ENCODE data around the gene AMZ1.

AMZ1 gene

DNA sequence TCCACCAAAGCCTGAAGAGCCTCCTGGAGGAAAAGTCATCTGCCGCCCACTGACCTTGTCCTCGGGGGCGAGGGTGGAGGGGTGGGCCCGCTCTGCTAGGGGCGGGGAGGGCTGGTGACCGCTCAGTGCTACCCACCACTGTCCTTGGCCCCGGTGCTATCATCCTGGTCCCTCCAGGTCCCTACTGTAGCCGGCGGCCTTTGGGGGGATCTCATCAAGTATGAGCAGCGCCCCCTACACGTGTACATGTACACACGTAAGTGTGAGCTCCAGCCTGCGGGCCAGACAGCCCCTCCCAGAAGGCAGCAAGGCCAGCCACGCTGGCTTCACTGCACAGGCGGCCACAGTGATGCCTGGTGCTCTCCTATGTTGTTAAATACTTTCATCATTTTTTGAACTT, 36.7 kb upstream of the AMZ1 start:
- no peak for DNase-seq (ENCODE audit: low read depth in 2 of 2)

DNA sequence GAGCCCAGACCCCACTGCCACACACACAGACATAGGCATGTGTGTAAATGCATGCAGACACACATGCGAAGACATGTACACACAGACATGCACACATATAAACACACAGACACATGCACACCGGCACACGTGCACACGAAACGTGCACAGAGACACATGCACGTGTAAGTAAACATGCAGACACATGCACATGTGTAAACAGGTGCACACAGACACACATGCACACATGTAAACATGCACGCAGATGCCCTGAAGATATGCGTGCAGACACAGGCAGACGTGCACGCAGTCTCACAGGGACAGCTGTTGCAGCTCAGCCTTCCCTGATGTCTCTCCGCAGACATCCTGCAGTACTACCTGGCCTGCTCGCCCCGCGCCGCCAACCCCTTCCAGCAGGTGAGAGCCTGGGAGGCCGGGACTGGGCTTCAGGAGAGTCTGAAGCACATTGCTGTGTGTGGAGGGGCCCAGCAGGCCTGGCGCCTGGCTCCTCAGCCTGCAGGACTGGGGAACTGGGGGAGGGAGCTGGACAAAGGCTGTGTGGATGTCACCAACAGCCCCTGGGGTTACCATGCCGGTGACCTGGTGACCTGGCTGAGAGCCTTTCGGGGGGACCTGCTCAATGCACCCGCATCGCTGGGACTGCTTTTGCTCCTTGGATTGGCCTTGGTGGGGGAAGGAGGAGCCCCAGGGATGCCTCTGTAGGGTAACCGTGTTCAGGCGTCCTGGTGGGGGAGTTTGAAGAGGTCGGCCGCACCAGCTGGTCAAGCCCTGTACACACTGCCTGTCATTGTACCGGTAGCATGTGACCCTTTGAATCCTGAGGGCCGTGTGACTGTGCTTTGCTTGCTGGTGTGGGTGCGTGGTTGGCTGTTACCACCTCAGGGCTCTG, 35.9 kb upstream of the AMZ1 start:
- DNase-seq (ENCODE audit: low read depth in 2 of 2) = no peak

DNA sequence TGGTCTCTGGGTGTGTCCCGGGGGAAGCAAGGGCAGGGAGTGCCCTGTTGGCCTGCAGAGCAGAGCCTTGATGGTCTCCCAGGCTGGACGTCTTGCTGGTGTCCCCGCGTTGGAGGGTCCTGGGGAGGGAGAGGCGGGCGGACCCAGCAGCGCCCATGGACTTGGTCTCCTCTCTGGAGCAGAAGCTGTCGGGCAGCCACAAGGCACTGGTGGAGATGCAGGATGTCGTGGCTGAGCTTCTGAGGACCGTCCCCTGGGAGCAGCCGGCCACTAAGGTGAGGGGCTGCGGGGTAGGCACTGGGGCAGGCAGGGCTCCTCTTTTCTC, 35.3 kb upstream of the AMZ1 start:
- no peak for DNase-seq (ENCODE audit: low read depth in 2 of 2)

DNA sequence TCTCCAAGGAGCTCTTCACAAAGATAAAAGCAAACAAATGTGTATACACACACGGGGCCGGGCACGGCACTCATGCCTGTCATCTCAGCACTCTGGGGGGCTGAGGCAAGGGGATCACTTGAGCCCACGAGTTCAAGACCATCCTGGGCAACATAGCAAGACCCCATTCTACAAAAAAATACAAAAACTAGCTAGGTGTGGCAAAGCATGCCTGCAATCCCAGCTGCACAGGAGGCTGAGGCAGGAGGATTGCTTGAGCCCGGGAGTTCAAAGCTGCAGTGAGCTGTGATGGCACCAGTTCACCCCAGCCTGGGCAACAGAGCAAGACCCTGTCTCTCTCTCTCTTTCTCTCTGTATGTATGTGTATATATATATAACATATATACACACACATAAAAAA, 33.9 kb upstream of the AMZ1 start:
- DNase-seq (ENCODE audit: low read depth in 2 of 2) = no peak

DNA sequence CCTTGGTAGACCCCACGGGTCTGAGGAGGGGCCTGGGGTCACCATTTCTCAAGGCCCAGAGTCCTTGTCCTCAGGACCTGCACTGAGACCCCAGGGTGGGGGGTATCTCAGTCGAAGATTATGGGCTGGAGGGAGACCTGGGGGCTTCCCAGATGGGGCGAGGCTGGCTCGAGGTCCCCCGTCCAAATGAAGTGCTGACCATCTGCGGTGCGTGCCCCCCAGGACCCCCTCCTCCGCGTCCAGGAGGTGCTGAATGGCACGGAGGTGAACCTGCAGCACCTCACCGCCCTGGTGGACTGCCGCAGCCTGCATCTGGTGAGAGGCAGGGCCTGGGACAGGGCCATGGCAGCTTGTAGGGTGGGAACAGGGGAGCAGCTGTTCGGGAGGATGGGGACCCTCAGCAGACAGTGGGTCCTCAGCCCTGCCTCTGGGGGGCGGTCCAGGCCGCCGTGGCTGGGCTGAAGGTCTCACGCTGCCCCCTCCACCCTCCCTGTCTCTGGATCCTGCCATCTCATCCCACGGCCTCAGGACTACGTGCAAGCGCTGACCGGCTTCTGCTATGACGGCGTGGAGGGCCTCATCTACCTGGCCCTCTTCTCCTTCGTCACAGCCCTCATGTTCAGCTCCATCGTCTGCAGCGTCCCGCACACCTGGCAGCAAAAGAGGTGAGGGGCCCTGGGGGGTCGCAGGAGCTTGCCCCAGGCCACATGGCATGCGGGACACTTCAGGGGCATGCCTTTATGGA, 32.0 kb upstream of the AMZ1 start:
- DNase-seq (ENCODE audit: low read depth in 2 of 2) = no peak

DNA sequence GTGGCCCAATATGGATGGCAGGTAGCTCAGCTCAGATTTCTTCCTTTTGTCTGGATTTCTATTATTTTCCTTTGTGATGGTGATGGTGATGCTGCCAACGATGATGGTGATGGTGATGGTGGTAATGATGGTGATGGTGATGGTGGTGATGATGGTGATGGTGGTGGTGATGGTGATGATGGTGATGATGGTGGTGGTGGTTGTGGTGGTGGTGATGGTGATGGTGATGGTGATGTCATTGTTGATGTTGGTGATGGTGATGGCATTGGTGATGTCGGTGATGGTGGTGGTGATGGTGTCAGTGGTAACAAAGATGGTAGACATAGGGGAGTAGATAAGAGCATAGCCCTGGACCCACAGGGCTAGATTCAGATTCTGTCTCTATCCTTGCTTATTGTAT, 30.8 kb upstream of the AMZ1 start:
- DNase-seq (ENCODE audit: low read depth in 2 of 2) = no peak

DNA sequence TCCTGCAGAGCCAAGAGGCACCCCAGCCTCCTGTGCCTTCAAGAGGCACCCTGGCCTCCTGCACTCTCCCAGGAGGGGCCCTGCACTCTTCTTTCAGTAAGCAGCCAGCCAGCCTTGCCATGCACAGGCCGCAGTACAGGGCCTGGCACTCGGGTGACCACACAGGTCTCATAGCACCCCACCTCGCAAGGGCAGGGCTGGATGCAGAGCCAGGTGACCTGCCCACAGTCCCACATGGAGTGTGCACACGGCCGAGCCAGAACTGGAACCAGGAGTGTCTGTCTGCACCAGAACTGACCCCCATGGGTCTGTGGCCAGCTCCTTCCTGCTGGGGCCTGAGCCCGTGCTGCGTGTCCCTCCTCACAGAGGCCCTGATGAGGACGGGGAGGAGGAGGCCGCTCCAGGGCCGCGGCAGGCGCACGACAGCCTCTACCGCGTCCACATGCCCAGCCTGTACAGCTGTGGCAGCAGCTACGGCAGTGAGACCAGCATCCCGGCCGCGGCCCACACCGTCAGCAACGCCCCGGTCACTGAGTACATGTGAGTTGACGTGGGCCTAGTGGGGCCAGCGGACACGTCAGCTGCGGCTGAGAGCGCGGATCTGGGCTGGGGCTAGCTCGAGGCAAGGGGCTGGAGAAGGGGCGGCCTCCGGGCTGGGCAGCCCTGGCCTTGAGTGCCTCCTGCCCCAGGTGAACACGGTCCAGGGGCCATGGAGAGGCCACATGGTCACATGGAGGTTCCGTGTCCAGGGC, 29.9 kb upstream of the AMZ1 start:
- no peak for DNase-seq (ENCODE audit: low read depth in 2 of 2)

DNA sequence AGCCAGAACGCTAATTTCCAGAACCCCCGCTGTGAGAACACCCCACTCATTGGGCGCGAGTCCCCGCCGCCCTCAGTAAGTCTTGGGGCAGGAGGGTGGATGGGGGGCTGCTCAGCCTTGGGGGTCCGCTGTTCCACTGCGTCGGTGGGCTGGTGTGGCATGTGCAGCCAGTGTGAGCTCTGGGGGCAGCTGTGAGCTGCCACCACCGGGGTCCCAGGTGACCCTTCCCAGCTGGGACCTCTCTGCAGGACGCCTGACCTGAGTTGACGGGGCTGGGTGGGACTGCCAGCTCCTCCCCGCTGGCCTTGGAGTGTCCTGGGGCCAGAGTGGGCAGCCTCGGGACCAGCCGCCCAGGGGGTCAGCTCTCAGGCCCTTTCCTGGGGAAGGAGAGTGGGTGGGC, 29.1 kb upstream of the AMZ1 start:
- no peak for DNase-seq (ENCODE audit: low read depth in 2 of 2)

DNA sequence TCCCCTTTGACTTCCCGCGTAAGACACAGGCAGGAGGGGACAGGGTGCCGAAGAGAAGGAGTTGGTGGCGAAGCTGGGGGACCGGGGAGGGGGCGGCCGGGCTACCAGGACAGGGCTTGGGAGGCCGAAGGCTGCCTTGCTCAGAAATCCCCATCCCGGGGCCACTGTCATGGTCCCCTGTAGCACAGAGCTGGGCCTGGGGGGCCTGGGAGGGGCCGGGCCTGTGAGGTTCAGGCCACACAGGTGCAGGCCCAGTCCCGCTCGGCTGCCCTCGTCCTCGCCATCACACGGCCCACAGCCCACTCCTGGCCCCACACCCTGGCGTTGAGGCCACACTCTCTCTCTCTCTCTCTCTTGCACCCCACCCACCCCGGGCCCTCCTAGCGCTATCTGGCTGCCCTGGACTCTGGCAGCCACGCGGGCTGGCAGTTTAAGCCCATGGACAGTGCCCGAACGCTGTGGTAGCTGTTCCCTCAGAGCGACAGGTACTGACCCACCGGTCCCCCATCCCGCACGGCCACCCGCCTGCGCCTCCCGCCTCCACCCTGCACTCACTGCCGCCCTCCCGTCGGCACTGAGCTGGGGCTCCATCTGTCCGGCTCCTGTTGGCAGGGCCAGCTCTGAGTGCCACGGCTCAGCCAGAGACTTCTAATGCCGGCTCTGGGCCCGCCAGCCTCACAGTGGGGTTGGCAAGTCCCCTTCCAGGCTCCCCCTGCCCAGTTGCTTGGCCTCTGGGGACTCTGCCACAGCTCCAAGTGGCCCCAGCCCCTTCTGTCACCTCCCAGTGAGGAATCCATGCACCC, 28.2 kb upstream of the AMZ1 start:
- DNase-seq (ENCODE audit: low read depth in 2 of 2) = no peak

DNA sequence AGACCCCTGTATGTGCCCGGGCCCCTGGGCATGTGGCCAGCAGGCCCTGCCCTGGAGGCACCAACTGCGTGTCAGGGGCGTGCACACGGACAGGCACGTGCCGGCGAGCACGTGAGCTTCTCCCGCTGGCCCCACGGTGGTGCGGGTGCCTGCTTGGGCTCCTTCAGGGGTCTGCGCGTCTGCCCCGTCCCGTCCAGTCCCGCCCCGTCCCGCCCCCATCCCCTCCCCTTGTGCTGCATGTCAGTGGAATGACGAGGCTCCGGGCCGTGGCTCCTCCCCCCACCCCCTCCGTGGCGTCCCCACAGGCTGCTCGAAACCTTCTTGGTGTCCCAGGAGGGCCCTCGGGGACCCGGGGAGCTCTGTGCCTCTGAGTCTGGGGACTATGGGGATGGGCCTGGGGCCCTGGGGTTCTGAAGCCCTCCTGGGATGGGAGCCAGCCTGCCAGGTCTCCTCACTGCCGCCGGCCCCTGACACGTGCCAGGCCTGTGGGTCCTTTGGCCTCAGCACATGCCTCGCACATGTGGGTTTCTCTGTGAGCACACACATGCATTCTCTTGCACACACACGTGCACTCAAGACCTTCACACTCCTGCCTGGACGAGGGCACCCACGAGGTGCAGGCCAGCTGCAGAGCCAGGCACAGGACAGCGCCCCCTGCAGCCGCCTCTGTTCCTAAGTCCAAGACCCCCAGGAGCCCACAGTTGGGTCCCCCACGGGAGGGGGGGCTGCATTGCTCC, 27.5 kb upstream of the AMZ1 start:
- DNase-seq (ENCODE audit: low read depth in 2 of 2) = no peak

DNA sequence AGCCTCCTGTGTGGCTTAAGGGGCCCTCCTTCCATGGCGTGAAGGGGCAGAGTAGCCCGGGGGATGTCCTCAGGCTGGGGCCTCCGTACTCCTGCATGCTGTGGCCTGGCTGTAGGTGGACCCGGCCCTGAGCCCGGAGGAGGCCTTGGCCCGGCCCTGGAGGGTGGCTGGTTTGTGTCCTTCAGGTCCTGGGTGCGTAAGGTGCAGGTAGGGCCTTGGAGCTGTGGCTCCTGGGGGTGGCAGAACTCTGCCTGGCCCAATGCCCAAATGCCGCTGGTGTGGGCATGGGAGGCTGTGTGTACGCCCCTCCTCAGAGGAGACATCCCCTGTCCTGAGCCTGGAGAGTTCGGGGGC, 26.9 kb upstream of the AMZ1 start:
- no peak for DNase-seq (ENCODE audit: low read depth in 2 of 2)

DNA sequence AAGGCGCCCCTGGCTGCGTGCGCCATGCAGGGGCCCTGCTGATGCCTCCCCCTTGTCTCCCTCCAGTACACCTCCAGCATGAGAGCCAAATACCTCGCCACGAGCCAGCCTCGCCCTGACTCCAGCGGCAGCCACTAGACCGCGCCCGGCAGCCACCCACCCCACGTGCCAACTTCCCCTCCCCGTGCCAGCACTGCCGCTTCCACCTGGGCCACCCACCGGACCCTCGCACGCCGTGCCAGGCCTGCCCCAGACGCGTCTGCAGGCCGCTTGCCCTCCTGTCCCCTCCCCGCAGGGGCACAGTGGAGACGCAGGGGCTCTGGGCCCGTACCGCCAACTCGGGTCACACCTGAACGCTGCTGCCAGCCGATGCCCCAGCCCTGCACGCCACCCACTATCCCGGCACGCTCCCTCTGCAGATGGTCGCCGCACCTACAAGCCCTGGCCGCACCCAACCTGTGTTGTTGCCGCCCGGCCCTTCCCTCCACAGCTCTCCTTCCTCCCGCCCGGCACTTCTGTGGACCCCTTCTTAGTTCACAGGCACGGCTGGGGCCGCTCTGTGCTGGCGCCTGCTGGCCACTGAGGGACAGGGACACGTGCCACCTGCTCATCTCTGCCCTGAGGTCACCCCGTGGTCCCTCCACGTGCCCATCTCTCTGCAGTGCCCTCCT, 26.3 kb upstream of the AMZ1 start:
- no peak for DNase-seq (ENCODE audit: low read depth in 2 of 2)

DNA sequence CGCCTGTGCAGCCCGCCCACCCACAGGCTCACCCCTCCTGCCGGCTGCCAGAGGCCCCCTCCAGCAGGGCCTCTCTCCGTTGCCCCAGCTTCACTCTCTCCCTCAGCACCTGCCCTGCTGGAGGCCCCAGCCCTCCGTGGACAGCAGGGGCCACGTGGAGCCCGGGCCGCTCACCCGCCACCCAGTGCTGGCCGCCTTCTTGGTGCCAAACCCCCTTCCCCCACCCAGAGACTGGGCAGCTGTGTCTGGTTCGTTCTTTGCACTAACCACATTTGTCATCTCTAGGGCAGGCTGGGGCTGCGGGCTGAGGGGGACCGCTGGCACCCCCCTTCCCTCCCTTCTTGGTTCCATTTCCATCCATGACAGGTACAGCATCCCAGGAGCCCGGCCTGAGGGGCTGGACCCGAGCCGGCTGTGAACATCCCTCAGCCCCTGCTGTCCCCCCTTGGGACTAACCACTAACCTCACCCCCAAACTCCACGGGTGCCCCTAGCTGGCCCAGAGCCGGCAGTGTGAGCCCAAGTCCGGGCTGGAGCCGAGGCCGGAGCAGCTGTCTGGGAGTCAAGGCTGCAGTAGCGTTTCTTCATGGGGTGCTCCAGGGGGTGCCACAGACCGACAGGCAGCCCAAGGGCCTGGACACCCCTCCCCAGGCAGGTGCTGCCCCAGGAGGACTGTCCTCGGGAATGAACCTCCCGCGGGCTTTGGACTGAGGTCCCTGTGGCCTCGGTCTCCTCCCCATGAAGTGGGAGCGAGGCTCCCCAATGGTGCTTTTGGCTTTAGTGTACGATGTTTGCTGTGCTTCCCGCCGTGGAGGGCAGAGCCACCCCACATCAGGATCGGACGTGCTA, 25.5 kb upstream of the AMZ1 start:
- no peak for DNase-seq (ENCODE audit: low read depth in 2 of 2)

DNA sequence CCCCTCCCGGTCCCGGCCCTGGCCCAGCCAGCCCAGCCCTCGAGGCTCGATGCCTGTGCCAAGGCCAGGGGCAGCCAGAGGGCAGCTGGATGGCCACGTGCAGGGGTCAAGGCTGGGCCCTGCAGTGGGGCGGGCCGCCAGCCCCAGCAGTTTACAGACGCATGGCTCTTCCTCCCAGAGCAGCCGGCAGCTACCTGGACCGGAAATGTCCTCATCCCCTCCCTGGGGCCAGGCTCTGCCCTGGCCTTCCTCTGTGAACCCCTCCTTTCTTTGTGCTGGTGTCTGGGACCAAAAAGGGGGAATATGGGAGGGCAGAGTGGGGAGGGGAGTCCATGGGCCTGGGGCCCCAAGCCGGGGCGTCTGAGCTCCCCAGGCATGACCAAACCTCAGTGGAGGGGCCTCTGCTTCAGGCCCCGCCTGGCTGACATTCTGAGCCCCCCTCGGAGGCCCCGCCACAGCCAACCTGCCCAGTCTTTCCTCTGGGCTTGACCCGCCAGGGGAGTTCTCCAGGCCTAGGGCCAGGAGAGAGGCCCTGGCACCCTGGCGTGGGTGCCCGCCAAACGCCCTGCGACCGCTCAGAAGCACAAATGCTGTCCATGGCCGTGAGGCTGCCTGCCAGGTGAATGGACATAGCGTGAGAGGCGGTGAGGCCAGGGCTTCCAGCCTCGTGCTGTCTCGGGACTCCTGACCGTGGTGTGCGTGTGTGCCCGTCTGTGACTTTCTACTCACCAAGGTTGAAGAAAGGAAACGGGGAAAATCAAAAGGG, 24.7 kb upstream of the AMZ1 start:
- no peak for DNase-seq (ENCODE audit: low read depth in 2 of 2)

DNA sequence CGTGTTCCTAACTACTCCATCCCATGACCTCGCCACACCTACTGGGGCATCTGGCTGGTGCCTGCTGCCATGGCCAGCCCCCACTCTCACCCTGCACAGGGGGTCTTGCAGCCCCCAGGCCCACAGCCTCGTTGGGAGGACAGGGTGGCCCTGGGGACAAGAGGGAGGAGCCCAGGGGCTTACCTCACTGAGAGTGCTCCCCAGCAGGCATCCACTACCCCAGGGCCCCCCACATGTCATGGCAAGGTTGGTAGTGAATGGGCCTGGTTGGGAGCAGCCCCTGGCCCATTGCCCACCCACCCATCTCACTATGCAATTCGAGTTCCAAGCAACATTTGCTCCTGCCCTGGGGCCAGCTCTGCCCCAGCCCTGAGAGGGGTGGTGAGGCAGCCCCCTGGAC, 24.0 kb upstream of the AMZ1 start:
- no peak for DNase-seq (ENCODE audit: low read depth in 2 of 2)

DNA sequence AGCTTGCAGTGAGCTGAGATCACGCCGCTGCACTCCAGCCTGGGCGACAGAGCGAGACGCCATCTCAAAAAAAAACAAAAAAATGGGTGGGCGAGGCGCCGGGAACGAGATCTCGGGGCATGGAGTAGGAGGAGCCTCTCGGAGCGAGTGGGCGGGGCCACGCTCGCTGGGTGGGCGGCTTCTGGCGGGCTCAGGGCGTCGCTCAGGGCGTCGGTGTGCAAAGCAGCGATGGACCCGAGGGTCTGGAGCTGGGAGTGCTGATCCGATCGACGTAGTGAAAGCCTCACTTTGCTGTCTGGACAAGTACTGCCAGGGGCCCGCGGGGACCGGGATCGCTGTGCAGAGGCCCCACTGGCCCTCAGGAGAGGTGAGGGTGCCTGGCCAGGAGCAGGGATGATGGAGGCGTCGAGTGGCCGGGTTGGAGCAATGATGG, 22.6 kb upstream of the AMZ1 start:
- no peak for DNase-seq (ENCODE audit: low read depth in 2 of 2)

DNA sequence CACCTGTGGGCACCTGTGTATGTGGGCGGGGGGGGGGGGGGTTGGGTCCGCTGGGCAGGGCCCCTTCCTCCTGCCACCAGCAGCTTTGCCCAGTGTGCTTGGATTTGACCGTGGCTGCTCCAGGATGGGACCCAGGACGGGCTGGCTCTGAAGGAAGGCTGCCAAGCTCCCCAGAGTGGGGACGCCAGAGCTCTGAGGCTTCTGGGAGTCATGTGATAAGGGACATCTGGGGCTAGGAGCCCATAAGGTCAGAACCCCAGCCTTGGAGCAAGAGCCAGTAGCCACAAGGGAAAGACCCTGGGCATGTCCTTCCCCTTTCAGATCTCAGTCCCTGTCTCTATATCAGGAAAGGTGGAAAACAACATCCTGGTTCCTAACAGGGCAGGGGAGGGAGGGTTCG, 21.8 kb upstream of the AMZ1 start:
- no peak for DNase-seq (ENCODE audit: low read depth in 2 of 2)

DNA sequence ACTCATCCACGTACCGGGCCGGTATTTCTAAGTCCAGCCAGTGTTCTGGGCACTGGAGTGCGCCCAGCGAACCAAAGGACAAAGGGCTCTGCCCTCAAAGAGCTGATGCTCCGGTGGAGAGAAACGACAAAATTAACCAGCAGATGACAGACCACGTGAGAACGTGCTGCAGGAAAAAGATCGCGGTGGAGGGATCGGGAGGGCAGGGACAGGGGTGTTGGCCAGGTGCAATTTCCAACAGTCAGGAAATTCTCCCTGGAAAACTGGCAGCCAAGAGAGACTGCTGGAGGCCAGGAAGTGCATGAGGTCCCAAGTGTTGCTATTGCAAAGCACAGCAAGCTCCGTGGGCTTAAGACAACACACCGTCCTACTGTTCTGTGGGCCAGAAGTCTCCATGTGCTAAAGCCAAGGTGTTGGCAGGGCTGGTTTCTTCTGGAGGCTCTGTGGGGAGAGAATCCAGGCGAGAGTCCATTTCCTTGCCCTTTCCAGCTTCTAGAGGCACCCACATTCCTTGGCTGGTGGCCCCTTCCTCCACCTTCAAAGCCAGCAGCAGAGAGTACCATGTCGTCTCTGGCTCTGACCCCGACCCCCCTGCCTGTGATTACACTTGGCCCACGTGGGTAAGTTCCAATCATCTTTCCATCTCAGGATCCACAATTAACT, 21.3 kb upstream of the AMZ1 start:
- no peak for DNase-seq (ENCODE audit: low read depth in 2 of 2)
